Hematopoietic multipotent progenitor cell treated with erythropoietin and hydrocortisone succinate and interleukin-3 and kit ligand, for 17 days (in vitro differentiated cells): ENCODE results near the gene SLC25A6.
A peak's percentile ranks its signal among the peaks of the same experiment; 100 is the strongest.
"Not testable (repeated sequence)": the region's sequence is repeated elsewhere in the genome, so short reads cannot be mapped to it uniquely, and the experiment has no call there.

Source experiments
- DNase-seq: peaks from one replicate; pipeline ENCODE4 v3.0.0-alpha.2; 2015; ENCODE audit warnings: low spot score

Gene SLC25A6

GRCh38 chrX:1412551-1413161, 20.7 kb upstream of the SLC25A6 start:
- DNase-seq: no peak

DNA sequence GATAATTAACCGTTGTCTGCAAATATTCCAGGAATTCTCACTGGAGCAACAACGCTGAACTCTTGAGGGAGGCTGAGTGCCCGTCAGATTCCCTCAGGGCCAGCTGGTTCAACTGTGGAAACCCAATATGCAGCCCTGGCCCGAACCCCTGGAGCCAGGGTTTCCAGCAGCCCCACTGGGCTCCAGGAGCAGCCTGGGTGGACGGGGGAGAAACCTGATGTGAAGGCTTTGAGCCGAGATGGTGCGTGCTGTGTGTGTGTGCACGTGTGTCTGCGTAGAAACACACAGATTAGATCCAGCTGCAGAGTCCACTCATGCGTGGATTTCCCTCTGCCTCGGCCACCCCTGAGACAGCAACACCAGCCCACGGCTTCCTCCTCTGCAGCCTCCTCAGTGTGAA, 19.4 kb upstream of the SLC25A6 start:
- DNase-seq: no peak

DNA sequence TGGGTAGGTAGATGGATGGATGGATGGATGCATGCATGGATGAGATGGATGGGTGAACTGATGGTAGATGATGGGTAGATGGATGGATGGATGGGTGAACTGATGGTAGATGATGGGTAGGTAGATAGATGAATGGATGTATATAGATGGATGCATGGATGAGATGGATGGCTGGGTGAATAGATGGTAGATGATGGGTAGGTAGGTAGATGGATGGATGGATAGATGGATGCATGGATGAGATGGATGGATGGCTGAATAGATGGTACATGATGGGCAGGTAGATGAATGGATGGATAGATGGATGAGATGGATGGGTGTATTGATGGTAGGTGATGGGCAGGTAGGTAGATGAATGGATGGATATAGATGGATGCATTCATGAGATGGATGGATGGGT, 15.1 kb upstream of the SLC25A6 start:
- DNase-seq: no peak

DNA sequence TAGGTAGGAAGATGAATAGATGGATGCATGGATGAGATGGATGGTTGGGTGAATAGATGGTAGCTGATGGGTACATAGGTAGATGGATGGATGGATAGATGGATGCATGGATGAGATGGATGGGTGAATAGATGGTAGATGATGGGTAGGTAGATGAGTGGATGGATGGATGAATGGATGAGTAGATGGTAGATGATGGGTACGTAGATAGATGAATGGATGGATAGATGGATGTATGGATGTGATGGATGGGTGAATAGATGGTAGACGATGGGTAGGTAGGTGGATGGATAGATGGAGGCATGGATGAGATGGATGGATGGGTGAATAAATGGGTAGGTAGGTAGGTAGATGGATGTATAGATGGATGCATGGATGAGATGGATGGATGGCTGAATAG, 13.9 kb upstream of the SLC25A6 start:
- not testable (repeated sequence) for DNase-seq

GRCh38 chrX:1403867-1404266, 12.0 kb upstream of the SLC25A6 start:
- not testable (repeated sequence) for DNase-seq

DNA sequence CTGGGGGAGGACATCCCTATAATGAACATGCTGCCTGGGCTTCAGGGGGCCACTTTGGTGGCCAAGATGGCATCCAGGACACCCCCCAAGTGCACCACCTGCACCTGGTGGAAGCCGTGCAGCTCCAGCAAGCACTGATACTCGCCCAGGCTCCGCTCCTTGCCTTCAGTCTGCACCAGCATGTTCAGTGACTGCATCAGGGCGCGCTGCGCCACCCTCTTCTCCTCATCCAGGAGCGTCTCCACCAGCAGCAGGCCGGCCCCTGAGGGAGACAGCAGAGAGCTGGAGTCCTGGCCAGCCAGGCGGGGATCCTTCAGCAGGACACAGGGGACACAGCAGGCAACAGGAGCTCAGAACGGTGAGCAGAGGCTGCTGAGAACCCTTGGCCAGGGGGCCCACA, 11.3 kb upstream of the SLC25A6 start:
- no peak for DNase-seq

GRCh38 chrX:1401611-1402430, 9.9 kb upstream of the SLC25A6 start:
- DNase-seq: no peak

DNA sequence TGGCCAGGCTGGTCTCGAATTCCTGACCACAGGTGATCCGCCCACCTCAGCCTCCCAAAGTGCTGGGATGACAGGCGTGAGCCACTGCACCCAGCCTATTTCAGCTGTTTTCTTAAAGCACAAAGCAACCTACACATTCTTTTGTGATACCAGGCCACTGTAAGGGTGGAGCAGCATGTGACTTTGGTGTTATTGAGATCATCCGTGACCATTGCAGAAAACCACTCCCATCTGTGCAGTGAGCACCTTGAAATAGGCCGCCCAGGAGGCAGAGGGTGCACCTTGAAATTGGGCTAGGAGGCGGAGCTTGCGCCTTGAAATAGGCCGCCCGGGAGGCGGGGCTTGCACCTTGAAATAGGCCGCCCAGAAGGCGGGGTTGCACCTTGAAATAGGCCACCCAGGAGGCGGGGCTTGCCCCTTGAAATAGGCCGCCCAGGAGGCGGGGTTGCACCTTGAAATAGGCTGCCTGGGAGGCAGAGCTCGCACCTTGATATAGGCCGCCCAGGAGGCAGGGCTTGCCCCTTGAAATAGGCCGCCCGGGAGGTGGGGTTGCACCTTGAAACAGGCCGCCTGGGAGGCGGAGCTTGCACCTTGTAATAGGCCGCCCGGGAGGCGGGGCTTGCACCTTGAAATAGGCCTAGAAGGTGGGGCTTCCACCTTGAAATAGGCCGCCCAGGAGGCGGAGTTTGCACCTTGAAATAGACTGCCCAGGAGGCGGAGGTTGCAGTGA, 9.0 kb upstream of the SLC25A6 start:
- DNase-seq: peak; percentile 8

- DNase-seq: no peak
These were observed 8.1 kb upstream of the SLC25A6 start for GRCh38 chrX:1400049-1400448.

GRCh38 chrX:1398431-1399340, 6.8 kb upstream of the SLC25A6 start:
- no peak for DNase-seq

DNA sequence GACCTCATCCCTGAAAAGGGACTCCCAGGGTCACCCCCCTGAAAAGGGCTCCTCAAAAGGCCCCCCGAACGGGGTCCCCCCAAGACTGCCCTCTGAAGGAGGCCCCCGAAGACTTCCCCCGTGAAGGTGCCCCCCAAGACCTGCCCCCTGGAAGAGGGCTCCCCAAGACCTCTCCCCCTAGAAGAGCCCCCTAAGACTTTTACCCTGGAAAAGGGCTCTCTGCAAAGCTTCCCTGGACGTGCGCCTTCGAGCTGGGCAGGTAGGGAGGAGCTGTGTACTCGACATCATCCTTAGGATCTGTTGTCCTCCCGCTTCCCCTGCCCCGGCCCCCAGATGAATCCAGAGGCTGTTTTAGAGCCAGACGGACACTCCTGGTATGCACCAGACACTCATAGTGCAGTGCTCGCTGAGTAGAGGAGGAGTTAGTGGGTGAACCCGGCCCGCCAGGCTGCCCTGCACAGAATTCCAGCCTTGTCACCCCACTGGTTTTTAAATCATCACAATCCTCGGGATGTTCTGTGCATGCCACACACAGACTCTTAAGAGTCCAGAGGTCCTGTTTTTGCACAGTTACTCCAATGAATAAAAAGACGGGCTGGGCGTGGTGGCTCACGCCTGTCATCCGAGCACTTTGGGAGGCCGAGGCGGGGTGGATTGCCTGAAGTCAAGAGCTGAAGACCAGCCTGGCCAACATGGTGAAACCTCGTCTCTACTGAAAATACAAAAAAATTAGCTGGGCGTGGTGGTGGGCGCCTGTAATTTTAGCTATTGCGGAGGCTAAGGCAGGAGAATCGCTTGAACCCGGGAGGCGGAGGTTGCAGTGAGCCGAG, 5.7 kb upstream of the SLC25A6 start:
- no peak for DNase-seq

DNA sequence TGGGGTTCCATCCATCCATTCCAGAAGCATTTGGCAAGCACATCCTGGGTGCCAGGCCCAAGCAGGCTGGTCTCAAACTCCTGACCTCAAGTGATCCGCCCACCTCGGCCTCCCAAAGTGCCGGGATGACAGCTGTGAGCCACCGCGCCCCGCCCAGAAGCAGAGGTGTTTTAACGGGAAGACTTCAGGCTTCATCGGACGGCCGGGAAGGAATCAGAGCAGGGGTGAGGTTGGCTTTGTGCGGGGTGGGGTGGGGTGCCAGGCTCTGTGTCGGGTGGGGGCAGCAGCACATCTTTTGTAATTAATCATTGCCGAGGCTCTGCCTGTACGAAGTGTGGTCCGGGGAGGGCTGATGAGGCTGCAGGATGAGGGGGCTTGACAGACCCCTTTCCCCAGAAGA, 5.1 kb upstream of the SLC25A6 start:
- no peak for DNase-seq

DNA sequence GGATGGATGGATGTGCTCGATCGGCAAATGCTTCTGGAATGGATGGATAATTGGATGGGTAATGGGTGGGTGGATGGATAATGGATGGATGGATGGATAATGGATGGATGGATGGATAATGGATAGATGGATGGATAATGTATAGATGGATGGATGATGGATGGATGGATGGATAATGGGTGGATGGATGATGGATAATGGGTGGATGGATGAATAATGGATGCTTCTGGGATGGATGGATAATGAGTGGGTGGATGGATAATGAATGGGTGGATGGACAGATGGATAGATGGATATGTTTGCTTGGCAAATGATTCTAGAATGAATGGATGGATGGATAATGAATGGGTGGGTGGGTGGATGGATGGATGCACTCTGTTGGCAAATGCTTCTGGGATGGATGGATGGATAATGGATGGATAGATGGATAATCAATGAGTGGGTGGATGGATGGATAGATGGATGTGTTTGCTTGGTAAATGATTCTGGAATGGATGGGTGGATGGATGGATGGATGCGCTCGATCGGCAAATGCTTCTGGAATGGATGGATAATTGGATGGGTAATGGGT, 3.8 kb upstream of the SLC25A6 start:
- no peak for DNase-seq

- DNase-seq: no peak
These were observed 3.0 kb upstream of the SLC25A6 start for GRCh38 chrX:1394731-1395501.

- no peak for DNase-seq
These were observed 2.1 kb upstream of the SLC25A6 start for GRCh38 chrX:1393871-1394615.

DNA sequence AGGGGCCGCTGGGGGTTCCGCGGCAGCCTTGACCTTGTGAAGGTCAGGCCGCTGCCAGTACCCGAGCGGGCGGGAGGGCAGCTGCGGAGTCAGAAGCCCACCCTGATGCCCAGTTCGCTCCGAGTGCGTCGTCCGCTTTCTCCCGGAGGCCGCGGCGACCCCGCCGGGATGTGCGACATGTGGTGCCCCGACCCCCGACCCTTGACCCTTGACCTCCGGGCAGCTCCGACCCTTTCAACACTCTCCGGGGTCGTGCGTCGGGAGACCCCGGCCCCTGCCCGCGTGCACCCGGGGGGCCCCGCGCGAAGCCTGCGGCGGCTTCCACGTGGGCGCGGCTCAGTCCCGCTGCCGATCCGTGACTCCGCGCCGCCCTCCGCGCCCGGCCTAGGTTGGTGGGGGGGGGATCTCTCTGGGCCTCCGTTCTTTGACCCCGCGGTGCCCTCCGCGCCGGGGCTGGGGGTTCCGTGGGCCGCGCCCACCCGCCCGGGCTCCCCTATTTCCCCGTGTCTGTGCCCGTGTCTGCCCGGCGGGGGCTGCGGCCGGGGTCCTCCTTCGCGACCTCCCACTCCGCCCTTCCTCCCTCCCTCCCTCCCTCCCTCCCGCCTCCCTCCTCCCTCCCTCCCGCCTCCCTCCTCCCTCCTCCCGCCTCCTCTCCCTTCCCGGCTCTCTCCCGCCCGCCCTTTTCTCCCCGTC, 609 bp upstream of the SLC25A6 start:
- DNase-seq: no peak

DNA sequence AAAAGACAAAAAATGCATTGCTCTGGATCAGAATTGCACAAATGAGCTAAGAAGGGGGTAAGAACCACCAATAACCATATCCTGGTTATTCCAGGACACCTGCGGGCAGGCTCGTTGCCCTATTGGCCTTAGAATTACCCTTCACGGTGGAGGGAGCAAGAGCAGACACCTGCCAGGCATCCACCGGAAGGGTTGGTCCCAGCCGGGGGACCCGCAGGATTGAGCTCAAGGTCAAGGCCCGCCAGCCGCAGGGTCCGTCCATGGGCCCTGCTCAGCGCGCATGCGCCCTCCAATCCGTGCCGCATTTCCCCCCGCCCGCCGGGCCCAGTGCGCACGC, 575 bp downstream of the SLC25A6 start:
- DNase-seq: peak; percentile 94

GRCh38 chrX:1390621-1391369, 1.1 kb downstream of the SLC25A6 start:
- DNase-seq: no peak
